Testis (tissue), 3 donors: ENCODE data around the gene RNU6-9. TPM values are rescaled to one million over a fixed set of nuclear protein-coding genes. Genes with fewer than 3 reads are reported as not detected.
"Not testable (repeated sequence)": the region's sequence is repeated elsewhere in the genome, so short reads cannot be mapped to it uniquely, and the experiment has no call there.

ENCODE experiments used
- DNase-seq: peaks from one replicate; pipeline ENCODE4 v3.0.0-alpha.2; 2019
- H3K27ac ChIP-seq, 2 donors: fragments of 200-600 bp; sonication (generic); one replicate each; pipeline ENCODE4 v1.5.1; 2019
- H3K27me3 ChIP-seq: fragments of 200-600 bp; sonication (generic); one replicate; pipeline ENCODE4 v1.5.1; 2019
- H3K36me3 ChIP-seq: fragments of 200-600 bp; sonication (generic); one replicate; pipeline ENCODE4 v1.5.1; 2017; ENCODE audit warnings: low read depth; ENCODE audit errors: missing control alignments
- H3K4me1 ChIP-seq: fragments of 200-600 bp; sonication (generic); one replicate; pipeline ENCODE4 v1.5.1; 2019
- H3K4me3 ChIP-seq, 2 donors: fragments of 200-600 bp; sonication (generic); one replicate each; pipeline ENCODE4 v1.5.1; 2017 to 2019
- H3K9me3 ChIP-seq: fragments of 200-600 bp; sonication (generic); one replicate; pipeline ENCODE4 v1.5.1; 2017
- CTCF ChIP-seq, 3 experiments: fragments of 450-650 bp in 2 of 3; fragments of 200-600 bp in 1 of 3; sonication (generic) in 1 of 3; IDR thresholded peaks; one replicate each; pipeline ENCODE4 v1.5.1; 2016 to 2019; ENCODE audit warnings: antibody characterized with exemption in 3 of 3, mild to moderate bottlenecking in 2 of 3, moderate library complexity in 1 of 3
- POLR2A ChIP-seq: fragments of 450-650 bp; IDR thresholded peaks from one replicate; pipeline ENCODE4 v1.6.1; 2017; ENCODE audit warnings: antibody characterized with exemption, mild to moderate bottlenecking, moderate library complexity
- WGBS, 2 donors: methylation state at CpG; one replicate each; pipeline ENCODE4 v1.1.5; 2018; 5-methylcytosine and 5-hydroxymethylcytosine counted together
- intact Hi-C: fragments of 100-400 bp; cut with DNase I; formaldehyde crosslinking; loops from one replicate; pipeline ENCODE4 v1.15.1; 2023; ENCODE audit warnings: low total_unique reads
- polyA plus RNA-seq: library from polyadenylated mRNA; stranded (reverse); fragments of 350-450 nt; fragmentation: Illumina TruSeq; extraction: RNeasy Lipid Tissue Mini Kit (QIAGEN cat#74804); gene quantifications from one replicate; pipeline ENCODE4 v1.2.3, GENCODE V29; 2014; ENCODE audit warnings: low read depth, low replicate concordance; ENCODE audit not compliant: insufficient read depth
- total RNA-seq, 2 donors: library from RNA; depleted of rRNA; stranded (reverse); fragments of >200 nt; gene quantifications; one replicate each; pipeline ENCODE4 v1.2.3, GENCODE V29; 2016

RNU6-9 gene
- total and polyA plus RNA-seq, 3 donors from 2014 or later: not detected

- H3K27ac ChIP-seq: no peak overlapping the region
Measured at GRCh38 chr19:848386-848921, 44.8 kb upstream of the RNU6-9 start.

GRCh38 chr19:849195-849594 lies 44.1 kb upstream of the RNU6-9 start:
- not testable (repeated sequence) for DNase-seq, H3K4me3 ChIP-seq, H3K27me3 ChIP-seq, H3K27ac ChIP-seq, H3K36me3 ChIP-seq, H3K9me3 ChIP-seq
- intact Hi-C loops: loop anchor here (10.0 kb wide), 1 partner anchor 74 kb away; no protein-coding TSS in a partner anchor
- H3K4me1 ChIP-seq: peaks cover 14% of the 10 kb centered on the region
- WGBS, 2 donors: 73 to 83% methylated on average over 8 of the region's 8 CpGs

More at GRCh38 chr19:848386-848921, 44.8 kb upstream of the RNU6-9 start:
- intact Hi-C loops: loop anchor here (10.0 kb wide), 1 partner anchor 74 kb away; no protein-coding TSS in a partner anchor
- Histone ChIP-seq H3K4me3 (no peak overlapping the region), H3K36me3 (no peaks in the 10 kb centered on the region), H3K4me1 (peaks cover 19% of the 10 kb centered on the region), H3K9me3 (no peaks in the 10 kb centered on the region), H3K27me3 (no peaks in the 10 kb centered on the region)
- no peak for TF ChIP-seq POLR2A
- no peak for TF ChIP-seq CTCF (IDR thresholded peaks at IDR 0.05)
- DNase-seq: no peak
- WGBS, 2 donors: 55 to 58% methylated on average over 7 to 12 of the region's 12 CpGs

DNA sequence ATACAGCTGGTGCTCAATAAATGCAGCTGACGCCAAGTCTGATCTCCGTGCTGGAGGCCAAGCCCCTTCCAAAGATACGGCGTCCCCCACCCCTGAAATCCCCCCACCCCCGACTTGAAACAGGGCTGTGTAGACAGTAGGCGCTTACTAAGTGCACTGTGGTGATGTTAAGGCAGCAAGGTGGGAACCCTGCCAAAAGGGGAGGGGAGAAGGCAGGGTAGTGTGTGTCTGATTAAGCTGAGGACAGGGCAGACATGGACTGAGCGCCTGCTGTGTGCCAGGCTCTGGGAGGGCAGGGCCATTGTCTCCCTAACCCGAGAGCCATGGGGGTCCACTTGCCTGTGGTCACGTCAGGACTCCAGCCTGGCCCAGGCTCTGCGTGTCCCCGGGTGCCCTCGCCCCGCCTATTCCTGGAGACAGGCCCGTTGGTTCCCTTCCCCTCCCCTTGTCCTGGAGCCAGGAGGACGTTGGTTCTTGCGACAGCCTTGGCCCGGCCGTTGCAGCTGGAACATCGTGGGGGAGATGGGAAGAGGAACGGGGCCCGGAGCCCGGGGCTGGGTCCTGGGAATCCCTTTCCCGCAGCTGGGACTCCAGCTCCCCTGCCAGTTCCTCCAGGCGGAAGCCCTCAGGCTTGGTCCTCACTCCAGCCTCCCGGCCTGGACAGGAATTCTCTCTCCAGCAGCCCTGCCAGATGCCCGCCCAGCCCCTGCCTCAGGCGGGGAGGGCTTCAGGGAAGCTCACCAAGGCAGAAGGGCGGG lies 42.9 kb upstream of the RNU6-9 start:
- H3K27ac ChIP-seq: peak overlapping the region; percentile 40 to 79

DNA sequence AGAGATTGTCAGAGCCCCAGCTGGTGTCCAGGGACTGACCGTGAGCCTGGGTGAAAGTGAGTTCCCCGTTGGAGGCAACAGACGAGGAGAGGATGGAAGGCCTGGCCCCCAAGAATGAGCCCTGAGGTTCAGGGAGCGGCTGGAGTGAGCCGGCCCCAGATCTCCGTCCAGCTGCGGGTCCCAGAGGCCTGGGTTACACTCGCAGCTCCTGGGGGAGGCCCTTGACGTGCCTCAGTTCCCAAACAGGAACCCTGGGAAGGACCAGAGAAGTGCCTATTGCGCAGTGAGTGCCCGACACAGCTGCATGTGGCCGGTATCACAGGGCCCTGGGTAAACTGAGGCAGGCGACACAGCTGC lies 42.3 kb upstream of the RNU6-9 start:
- WGBS, 2 donors: 33% methylated on average over 13 of the region's 13 CpGs; no CpG with 5 or more reads in 1 of the 2 donors
- Histone ChIP-seq H3K27ac (peak overlapping the region; percentile 40 to 79), H3K4me3 (no peak overlapping the region), H3K27me3 (no peaks in the 10 kb centered on the region), H3K36me3 (no peaks in the 10 kb centered on the region), H3K9me3 (no peaks in the 10 kb centered on the region), H3K4me1 (peaks cover 14% of the 10 kb centered on the region)
- DNase-seq: no peak
- intact Hi-C loops: loop anchor here (5.0 kb wide), 1 partner anchor 71 kb away; no protein-coding TSS in a partner anchor
- no peak for TF ChIP-seq POLR2A
- TF ChIP-seq CTCF (IDR thresholded peaks at IDR 0.05): no peak

More for the DNA sequence above, 42.9 kb upstream of the RNU6-9 start:
- Histone ChIP-seq H3K4me3 (no peak overlapping the region), H3K36me3 (no peaks in the 10 kb centered on the region), H3K27me3 (no peaks in the 10 kb centered on the region), H3K4me1 (peaks cover 14% of the 10 kb centered on the region), H3K9me3 (no peaks in the 10 kb centered on the region)
- DNase-seq: peak; percentile 90
- intact Hi-C loops: loop anchor here (5.0 kb wide), 1 partner anchor 72 kb away; no protein-coding TSS in a partner anchor
- no peak for TF ChIP-seq CTCF (IDR thresholded peaks at IDR 0.05)
- TF ChIP-seq POLR2A: no peak
- WGBS, 2 donors: 27 to 34% methylated on average over 7 to 28 of the region's 28 CpGs

GRCh38 chr19:852136-853013 lies 40.9 kb upstream of the RNU6-9 start, which contains the start of gene ELANE:
Gene ELANE (plus strand): TSS chr19:852303. CDS start chr19:852329, 26 bp downstream.
- Histone ChIP-seq H3K36me3 (no peaks in the 10 kb centered on the region), H3K27ac (peak within 1 kb of the TSS; percentile 40 to 79), H3K27me3 (no peaks in the 10 kb centered on the region), H3K9me3 (no peaks in the 10 kb centered on the region), H3K4me1 (peaks cover 14% of the 10 kb centered on the region), H3K4me3 (no peak within 1 kb of the TSS)
- no peak for DNase-seq
- no peak for TF ChIP-seq POLR2A
- TF ChIP-seq CTCF (IDR thresholded peaks at IDR 0.05): no peak
- WGBS, 2 donors: 65 to 78% methylated on average over 31 to 47 of the region's 55 CpGs
- intact Hi-C loops: loop anchor here (5.0 kb wide), 1 partner anchor 70 kb away; no protein-coding TSS in a partner anchor
